HG02588 (cell line): Measurements from ENCODE around the gene PCDH8.
"Not testable (repeated sequence)": the region's sequence is repeated elsewhere in the genome, so short reads cannot be mapped to it uniquely, and the experiment has no call there.

Experiments
- ATAC-seq: cut with Tn5 transposase; IDR thresholded peaks from one replicate; pipeline ENCODE4 v1.9.1; 2021; ENCODE audit warnings: mild to moderate bottlenecking, moderate library complexity; ENCODE audit not compliant: unreplicated experiment

PCDH8 gene

GRCh38 chr13:52827839-52828238 lies 20.6 kb downstream of the PCDH8 start:
- no peak for ATAC-seq

- not testable (repeated sequence) for ATAC-seq
Measured at GRCh38 chr13:52817886-52818285, 30.6 kb downstream of the PCDH8 start.

GRCh38 chr13:52815330-52815729 lies 33.1 kb downstream of the PCDH8 start:
- no peak for ATAC-seq

- no peak for ATAC-seq
Measured at GRCh38 chr13:52812941-52813340, 35.5 kb downstream of the PCDH8 start.

GRCh38 chr13:52811841-52812240 lies 36.6 kb downstream of the PCDH8 start:
- no peak for ATAC-seq

GRCh38 chr13:52810526-52810925 lies 37.9 kb downstream of the PCDH8 start:
- no peak for ATAC-seq

- no peak for ATAC-seq
Measured at GRCh38 chr13:52810011-52810410, 38.4 kb downstream of the PCDH8 start.

- ATAC-seq: peak; percentile 83
Measured at GRCh38 chr13:52809310-52809769, 39.1 kb downstream of the PCDH8 start.

GRCh38 chr13:52808842-52809219 lies 39.6 kb downstream of the PCDH8 start:
- no peak for ATAC-seq

- no peak for ATAC-seq
Measured at GRCh38 chr13:52806029-52806428, 42.4 kb downstream of the PCDH8 start.

GRCh38 chr13:52804202-52804641 lies 44.2 kb downstream of the PCDH8 start:
- no peak for ATAC-seq

GRCh38 chr13:52800856-52801255 lies 47.6 kb downstream of the PCDH8 start:
- no peak for ATAC-seq

GRCh38 chr13:52798770-52799430 lies 49.5 kb downstream of the PCDH8 start:
- ATAC-seq: no peak

GRCh38 chr13:52797176-52797575 lies 51.3 kb downstream of the PCDH8 start:
- ATAC-seq: no peak

GRCh38 chr13:52794589-52794988 lies 53.9 kb downstream of the PCDH8 start:
- no peak for ATAC-seq

GRCh38 chr13:52793515-52794061 lies 54.9 kb downstream of the PCDH8 start:
- ATAC-seq: no peak
